A673 (cell line): ENCODE data around the gene REST.
"Not testable (repeated sequence)": the region's sequence is repeated elsewhere in the genome, so short reads cannot be mapped to it uniquely, and the experiment has no call there.

Source experiments
- EZH2 ChIP-seq: fragments of 200-600 bp; sonication (generic); IDR thresholded peaks from 2 replicates; pipeline ENCODE4 v1.6.1; 2017; ENCODE audit warnings: borderline replicate concordance, low read depth, mild to moderate bottlenecking, mixed read lengths, antibody characterized with exemption, low read length; ENCODE audit not compliant: poor library complexity, severe bottlenecking
- TF ChIP-seq, protein P1 (sequence below): fragments of 300-800, 200-600 bp; sonication (generic); conservative IDR thresholded peaks from 2 replicates; pipeline ENCODE4 v1.5.1; 2017; ENCODE audit warnings: low read depth, mild to moderate bottlenecking, antibody characterized with exemption, low read length, moderate library complexity, mixed read lengths

DNA sequence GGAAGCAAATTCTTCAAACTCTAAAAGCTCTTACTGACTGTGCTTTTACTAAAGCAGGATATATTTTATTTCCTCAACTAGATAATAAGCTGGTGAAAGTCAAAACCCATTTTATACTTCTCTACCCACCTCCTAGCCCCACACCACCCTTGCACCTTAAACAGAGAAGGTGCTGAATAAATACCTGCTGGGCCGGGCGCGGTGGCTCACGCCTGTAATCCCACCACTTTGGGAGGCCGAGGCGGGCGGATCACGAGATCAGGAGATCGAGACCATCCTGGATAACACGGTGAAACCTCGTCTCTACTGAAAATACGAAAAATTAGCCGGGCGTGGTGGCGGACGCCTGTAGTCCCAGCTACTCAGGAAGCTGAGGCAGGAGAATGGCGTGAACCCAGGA, 9.9 kb upstream of the REST start:
- TF ChIP-seq, protein P1, sequence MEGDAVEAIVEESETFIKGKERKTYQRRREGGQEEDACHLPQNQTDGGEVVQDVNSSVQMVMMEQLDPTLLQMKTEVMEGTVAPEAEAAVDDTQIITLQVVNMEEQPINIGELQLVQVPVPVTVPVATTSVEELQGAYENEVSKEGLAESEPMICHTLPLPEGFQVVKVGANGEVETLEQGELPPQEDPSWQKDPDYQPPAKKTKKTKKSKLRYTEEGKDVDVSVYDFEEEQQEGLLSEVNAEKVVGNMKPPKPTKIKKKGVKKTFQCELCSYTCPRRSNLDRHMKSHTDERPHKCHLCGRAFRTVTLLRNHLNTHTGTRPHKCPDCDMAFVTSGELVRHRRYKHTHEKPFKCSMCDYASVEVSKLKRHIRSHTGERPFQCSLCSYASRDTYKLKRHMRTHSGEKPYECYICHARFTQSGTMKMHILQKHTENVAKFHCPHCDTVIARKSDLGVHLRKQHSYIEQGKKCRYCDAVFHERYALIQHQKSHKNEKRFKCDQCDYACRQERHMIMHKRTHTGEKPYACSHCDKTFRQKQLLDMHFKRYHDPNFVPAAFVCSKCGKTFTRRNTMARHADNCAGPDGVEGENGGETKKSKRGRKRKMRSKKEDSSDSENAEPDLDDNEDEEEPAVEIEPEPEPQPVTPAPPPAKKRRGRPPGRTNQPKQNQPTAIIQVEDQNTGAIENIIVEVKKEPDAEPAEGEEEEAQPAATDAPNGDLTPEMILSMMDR = not testable (repeated sequence)
- not testable (repeated sequence) for TF ChIP-seq EZH2
